Measurements from ENCODE around the gene MPDU1.

DNA sequence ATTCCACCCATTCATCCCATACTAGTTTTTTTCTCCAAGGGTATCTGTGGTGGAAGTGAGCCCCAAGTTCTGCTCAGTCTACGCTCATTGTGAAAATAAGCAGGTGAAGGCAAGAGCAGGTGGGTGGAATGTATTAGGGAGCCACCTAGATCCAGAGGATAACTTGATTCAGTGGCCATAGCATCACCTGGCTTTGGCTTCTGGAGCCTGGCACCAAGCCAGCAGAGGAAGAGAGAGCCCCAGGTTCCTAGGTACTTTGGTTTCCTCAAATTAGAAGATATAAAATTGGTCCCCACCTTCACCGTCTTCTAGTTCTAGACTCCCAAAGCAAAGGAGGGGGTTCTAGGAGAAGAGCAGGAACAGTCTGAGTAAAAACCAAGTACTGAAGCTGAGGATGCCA lies 27.0 kb downstream of the MPDU1 start:
- no peak for TF ChIP-seq EZH2phosphoT487 (IDR thresholded peaks at IDR 0.05)
- TF ChIP-seq, protein P1, sequence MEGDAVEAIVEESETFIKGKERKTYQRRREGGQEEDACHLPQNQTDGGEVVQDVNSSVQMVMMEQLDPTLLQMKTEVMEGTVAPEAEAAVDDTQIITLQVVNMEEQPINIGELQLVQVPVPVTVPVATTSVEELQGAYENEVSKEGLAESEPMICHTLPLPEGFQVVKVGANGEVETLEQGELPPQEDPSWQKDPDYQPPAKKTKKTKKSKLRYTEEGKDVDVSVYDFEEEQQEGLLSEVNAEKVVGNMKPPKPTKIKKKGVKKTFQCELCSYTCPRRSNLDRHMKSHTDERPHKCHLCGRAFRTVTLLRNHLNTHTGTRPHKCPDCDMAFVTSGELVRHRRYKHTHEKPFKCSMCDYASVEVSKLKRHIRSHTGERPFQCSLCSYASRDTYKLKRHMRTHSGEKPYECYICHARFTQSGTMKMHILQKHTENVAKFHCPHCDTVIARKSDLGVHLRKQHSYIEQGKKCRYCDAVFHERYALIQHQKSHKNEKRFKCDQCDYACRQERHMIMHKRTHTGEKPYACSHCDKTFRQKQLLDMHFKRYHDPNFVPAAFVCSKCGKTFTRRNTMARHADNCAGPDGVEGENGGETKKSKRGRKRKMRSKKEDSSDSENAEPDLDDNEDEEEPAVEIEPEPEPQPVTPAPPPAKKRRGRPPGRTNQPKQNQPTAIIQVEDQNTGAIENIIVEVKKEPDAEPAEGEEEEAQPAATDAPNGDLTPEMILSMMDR (IDR thresholded peaks at IDR 0.05) = no peak

Data from neural progenitor cell (in vitro differentiated cells).